SKM-1 (cell line): Measurements from ENCODE around the gene DDX10.
"Not testable (repeated sequence)": the region's sequence is repeated elsewhere in the genome, so short reads cannot be mapped to it uniquely, and the experiment has no call there.

Experiments
- DNase-seq: peaks from one replicate; lab custom pipeline; 2025; ENCODE audit not compliant: unreplicated experiment; lab: John Stamatoyannopoulos, UW

The DDX10 gene

GRCh38 chr11:108664730-108665525 is at the start of gene DDX10:
Gene DDX10 (plus strand): TSS chr11:108665069. CDS start chr11:108665154, 85 bp downstream.
- DNase-seq: peak; percentile 97

- no peak for DNase-seq
Observed at GRCh38 chr11:108616549-108616948, 48.3 kb upstream of the DDX10 start.

GRCh38 chr11:108617055-108617454 is 47.8 kb upstream of the DDX10 start:
- DNase-seq: no peak

- no peak for DNase-seq
Observed at GRCh38 chr11:108618529-108618928, 46.3 kb upstream of the DDX10 start.

- no peak for DNase-seq
Observed at GRCh38 chr11:108620958-108621772, 43.7 kb upstream of the DDX10 start.

- no peak for DNase-seq
Observed at GRCh38 chr11:108622341-108622740, 42.5 kb upstream of the DDX10 start.

GRCh38 chr11:108624196-108624925 is 40.5 kb upstream of the DDX10 start:
- no peak for DNase-seq

- DNase-seq: no peak
Observed at GRCh38 chr11:108628326-108628725, 36.5 kb upstream of the DDX10 start.

GRCh38 chr11:108628812-108629211 is 36.1 kb upstream of the DDX10 start:
- DNase-seq: no peak

GRCh38 chr11:108629274-108629673 is 35.6 kb upstream of the DDX10 start:
- DNase-seq: no peak

GRCh38 chr11:108632041-108632704 is 32.7 kb upstream of the DDX10 start:
- no peak for DNase-seq

- no peak for DNase-seq
Observed at GRCh38 chr11:108635106-108635505, 29.8 kb upstream of the DDX10 start.

- no peak for DNase-seq
Observed at GRCh38 chr11:108636222-108636621, 28.6 kb upstream of the DDX10 start.

GRCh38 chr11:108639146-108639545 is 25.7 kb upstream of the DDX10 start:
- no peak for DNase-seq

- not testable (repeated sequence) for DNase-seq
Observed at GRCh38 chr11:108641752-108642151, 23.1 kb upstream of the DDX10 start.

GRCh38 chr11:108643974-108644373 is 20.9 kb upstream of the DDX10 start:
- DNase-seq: no peak

- DNase-seq: no peak
Observed at GRCh38 chr11:108645970-108646369, 18.9 kb upstream of the DDX10 start.

- no peak for DNase-seq
Observed at GRCh38 chr11:108647387-108647700, 17.5 kb upstream of the DDX10 start.

GRCh38 chr11:108647701-108648527 is 17.0 kb upstream of the DDX10 start:
- peak; percentile 22 for DNase-seq

- no peak for DNase-seq
Observed at GRCh38 chr11:108648528-108648885, 16.4 kb upstream of the DDX10 start.
